Effector memory CD8-positive, alpha-beta T cell (primary cell): Measurements from ENCODE around the gene SULT1C4.

Source experiments
- ATAC-seq: fragments of 150-1000 bp; cut with Tn5 transposase; replicated peaks from 2 replicates; pipeline ENCODE4 v1.10.0; 2021; ENCODE audit warnings: mild to moderate bottlenecking, moderate library complexity
- DNase-seq, 3 experiments: peaks; one replicate each; pipeline ENCODE4 v3.0.0; 2021
- H3K27ac Mint-ChIP-seq, 2 donors: one replicate each; pipeline ENCODE4 v1.8.0; 2022; ENCODE audit warnings: mild to moderate bottlenecking in 2 of 2, mixed read lengths in 2 of 2, moderate library complexity in 2 of 2
- H3K27me3 Mint-ChIP-seq, 2 donors: one replicate each; pipeline ENCODE4 v1.8.0; 2022; ENCODE audit warnings: mixed read lengths in 2 of 2
- H3K36me3 Mint-ChIP-seq: one replicate; pipeline ENCODE4 v1.8.0; 2022; ENCODE audit warnings: mild to moderate bottlenecking, moderate library complexity, mixed read lengths; ENCODE audit not compliant: insufficient read depth
- H3K4me1 Mint-ChIP-seq, 2 donors: one replicate each; pipeline ENCODE4 v1.8.0; 2022; ENCODE audit warnings: low read depth in 2 of 2, mixed read lengths in 2 of 2
- H3K4me3 Mint-ChIP-seq, 2 donors: one replicate each; pipeline ENCODE4 v1.8.0; 2022; ENCODE audit warnings: mild to moderate bottlenecking in 2 of 2, mixed read lengths in 2 of 2, moderate library complexity in 2 of 2
- H3K9me3 Mint-ChIP-seq, 2 donors: one replicate each; pipeline ENCODE4 v1.8.0; 2022; ENCODE audit warnings: mixed read lengths in 2 of 2

SULT1C4 gene

GRCh38 chr2:108384662-108385393 lies 7.1 kb downstream of the SULT1C4 start:
- no peak overlapping the region for H3K4me3 Mint-ChIP-seq
- H3K36me3 Mint-ChIP-seq = no peaks in the 10 kb centered on the region
- H3K9me3 Mint-ChIP-seq = no peaks in the 10 kb centered on the region
- DNase-seq (no peak), ATAC-seq (no peak)
- H3K27me3 Mint-ChIP-seq = peaks cover 10 to 26% of the 10 kb centered on the region in 2 donors
- no peak overlapping the region for H3K27ac Mint-ChIP-seq
- H3K4me1 Mint-ChIP-seq = no peaks in the 10 kb centered on the region

- DNase-seq = no peak
- no peak for ATAC-seq
- H3K4me1 Mint-ChIP-seq = no peaks in the 10 kb centered on the region
- no peak overlapping the region for H3K27ac Mint-ChIP-seq
- H3K36me3 Mint-ChIP-seq = no peaks in the 10 kb centered on the region
- H3K4me3 Mint-ChIP-seq = no peak overlapping the region
- H3K27me3 Mint-ChIP-seq = peaks cover 13 to 26% of the 10 kb centered on the region in 2 donors
- H3K9me3 Mint-ChIP-seq = no peaks in the 10 kb centered on the region
These were observed 7.8 kb downstream of the SULT1C4 start for GRCh38 chr2:108385411-108386071.

GRCh38 chr2:108388045-108388444 lies 10.3 kb downstream of the SULT1C4 start:
- ATAC-seq (no peak), DNase-seq (no peak)
- Mint-ChIP-seq H3K4me3 (no peak overlapping the region), H3K27ac (no peak overlapping the region), H3K27me3 (peaks cover 6 to 22% of the 10 kb centered on the region in 2 donors), H3K9me3 (peaks cover 0 to 7% of the 10 kb centered on the region in 2 donors), H3K36me3 (no peaks in the 10 kb centered on the region), H3K4me1 (no peaks in the 10 kb centered on the region)

GRCh38 chr2:108390340-108390739 lies 12.6 kb downstream of the SULT1C4 start:
- Mint-ChIP-seq H3K36me3 (no peaks in the 10 kb centered on the region), H3K9me3 (peaks cover 0 to 8% of the 10 kb centered on the region in 2 donors), H3K4me1 (no peaks in the 10 kb centered on the region), H3K4me3 (no peak overlapping the region), H3K27me3 (peaks cover 0 to 22% of the 10 kb centered on the region in 2 donors), H3K27ac (no peak overlapping the region)
- ATAC-seq (no peak), DNase-seq (no peak)

GRCh38 chr2:108392029-108392428 lies 14.3 kb downstream of the SULT1C4 start:
- Mint-ChIP-seq H3K4me1 (no peaks in the 10 kb centered on the region), H3K9me3 (peaks cover 0 to 8% of the 10 kb centered on the region in 2 donors), H3K27me3 (peaks cover 0 to 27% of the 10 kb centered on the region in 2 donors), H3K27ac (no peak overlapping the region), H3K4me3 (no peak overlapping the region), H3K36me3 (peaks cover 3% of the 10 kb centered on the region)
- no peak for ATAC-seq
- DNase-seq = no peak

- Mint-ChIP-seq H3K4me1 (no peaks in the 10 kb centered on the region), H3K4me3 (no peak overlapping the region), H3K27ac (no peak overlapping the region), H3K9me3 (peaks cover 0 to 8% of the 10 kb centered on the region in 2 donors), H3K36me3 (peaks cover 3% of the 10 kb centered on the region), H3K27me3 (peaks cover 0 to 24% of the 10 kb centered on the region in 2 donors)
- DNase-seq (no peak), ATAC-seq (no peak)
These were observed 15.4 kb downstream of the SULT1C4 start for GRCh38 chr2:108393197-108393596.

- no peak for ATAC-seq
- no peak overlapping the region for H3K27ac Mint-ChIP-seq
- H3K9me3 Mint-ChIP-seq = peaks cover 5 to 8% of the 10 kb centered on the region in 2 donors
These were observed 17.4 kb downstream of the SULT1C4 start for GRCh38 chr2:108395155-108395554.

GRCh38 chr2:108396845-108397244 lies 19.1 kb downstream of the SULT1C4 start:
- no peak overlapping the region for H3K27ac Mint-ChIP-seq
- H3K9me3 Mint-ChIP-seq = peaks cover 8 to 10% of the 10 kb centered on the region in 2 donors
- peaks cover 3% of the 10 kb centered on the region for H3K36me3 Mint-ChIP-seq
- no peaks in the 10 kb centered on the region for H3K4me1 Mint-ChIP-seq
- DNase-seq = no peak
- no peak overlapping the region for H3K4me3 Mint-ChIP-seq
- no peak for ATAC-seq
- H3K27me3 Mint-ChIP-seq = peaks cover 17 to 23% of the 10 kb centered on the region in 2 donors

More at GRCh38 chr2:108395155-108395554, 17.4 kb downstream of the SULT1C4 start:
- Mint-ChIP-seq H3K36me3 (peaks cover 3% of the 10 kb centered on the region), H3K4me1 (no peaks in the 10 kb centered on the region), H3K4me3 (no peak overlapping the region), H3K27me3 (peaks cover 6 to 17% of the 10 kb centered on the region in 2 donors)
- no peak for DNase-seq

GRCh38 chr2:108399479-108399878 lies 21.7 kb downstream of the SULT1C4 start:
- Mint-ChIP-seq H3K4me1 (no peaks in the 10 kb centered on the region), H3K36me3 (peaks cover 3% of the 10 kb centered on the region), H3K9me3 (peaks cover 0 to 12% of the 10 kb centered on the region in 2 donors), H3K27ac (no peak overlapping the region), H3K27me3 (peaks cover 21 to 37% of the 10 kb centered on the region in 2 donors), H3K4me3 (no peak overlapping the region)
- no peak for ATAC-seq
- no peak for DNase-seq

- Mint-ChIP-seq H3K4me3 (no peak overlapping the region), H3K4me1 (no peaks in the 10 kb centered on the region), H3K9me3 (peaks cover 5 to 19% of the 10 kb centered on the region in 2 donors), H3K27me3 (peaks cover 22 to 37% of the 10 kb centered on the region in 2 donors), H3K27ac (no peak overlapping the region), H3K36me3 (peaks cover under 1% of the 10 kb centered on the region)
- ATAC-seq (no peak), DNase-seq (no peak)
These were observed 24.0 kb downstream of the SULT1C4 start for GRCh38 chr2:108401800-108402199.

- DNase-seq (no peak), ATAC-seq (no peak)
- Mint-ChIP-seq H3K36me3 (no peaks in the 10 kb centered on the region), H3K27ac (no peak overlapping the region), H3K4me3 (no peak overlapping the region), H3K4me1 (no peaks in the 10 kb centered on the region), H3K27me3 (peaks cover 33 to 44% of the 10 kb centered on the region in 2 donors), H3K9me3 (peaks cover 5 to 19% of the 10 kb centered on the region in 2 donors)
These were observed 25.7 kb downstream of the SULT1C4 start for GRCh38 chr2:108403494-108403893.

GRCh38 chr2:108404784-108405397 lies 27.1 kb downstream of the SULT1C4 start:
- Mint-ChIP-seq H3K27me3 (peaks cover 47 to 55% of the 10 kb centered on the region in 2 donors), H3K4me3 (no peak overlapping the region), H3K4me1 (no peaks in the 10 kb centered on the region), H3K9me3 (peaks cover 5 to 17% of the 10 kb centered on the region in 2 donors), H3K36me3 (peaks cover 2% of the 10 kb centered on the region), H3K27ac (no peak overlapping the region)
- DNase-seq (no peak), ATAC-seq (no peak)

- Mint-ChIP-seq H3K27me3 (peaks cover 26 to 40% of the 10 kb centered on the region in 2 donors), H3K27ac (no peak overlapping the region), H3K4me3 (no peak overlapping the region), H3K4me1 (no peaks in the 10 kb centered on the region), H3K36me3 (peaks cover 3% of the 10 kb centered on the region), H3K9me3 (peaks cover 5 to 9% of the 10 kb centered on the region in 2 donors)
- DNase-seq = no peak
- ATAC-seq = no peak
These were observed 30.3 kb downstream of the SULT1C4 start for GRCh38 chr2:108407864-108408729.
